Activated CD4-positive, alpha-beta T cell treated with anti-CD3 and anti-CD28 coated beads, Interleukin-2, amount 10 ng/mL, durations not matched to agents 24 days and 14 days (primary cell): ENCODE measurements around the gene RPS28. TPM values are rescaled to one million over a fixed set of nuclear protein-coding genes. Genes with fewer than 3 reads are reported as not detected.
"Not testable (repeated sequence)": the region's sequence is repeated elsewhere in the genome, so short reads cannot be mapped to it uniquely, and the experiment has no call there.

ENCODE experiments used
- DNase-seq: peaks from one replicate; pipeline ENCODE4 v3.0.0; 2022
- H3K27ac Mint-ChIP-seq: one replicate; pipeline ENCODE4 v1.8.0; 2022; ENCODE audit warnings: mild to moderate bottlenecking, mixed read lengths
- H3K27me3 Mint-ChIP-seq: one replicate; pipeline ENCODE4 v1.8.0; 2022; ENCODE audit warnings: mixed read lengths
- H3K36me3 Mint-ChIP-seq: one replicate; pipeline ENCODE4 v1.8.0; 2022; ENCODE audit warnings: low read depth, mild to moderate bottlenecking, mixed read lengths
- H3K4me1 Mint-ChIP-seq: one replicate; pipeline ENCODE4 v1.8.0; 2021; ENCODE audit warnings: mixed read lengths
- H3K4me3 Mint-ChIP-seq: one replicate; pipeline ENCODE4 v1.8.0; 2022; ENCODE audit warnings: mild to moderate bottlenecking, moderate library complexity, mixed read lengths
- H3K9me3 Mint-ChIP-seq: one replicate; pipeline ENCODE4 v1.8.0; 2021; ENCODE audit warnings: mixed read lengths
- intact Hi-C: fragments of 100-400 bp; cut with micrococcal nuclease; formaldehyde crosslinking; loops from one replicate; pipeline ENCODE4 v1.15.1; 2023
- total RNA-seq: library from RNA; stranded (reverse); gene quantifications from 2 replicates; pipeline ENCODE4 v1.2.3, GENCODE V29; 2022

RPS28 gene
- total RNA-seq, 1 donor from 2014 or later: 2,121 TPM

DNA sequence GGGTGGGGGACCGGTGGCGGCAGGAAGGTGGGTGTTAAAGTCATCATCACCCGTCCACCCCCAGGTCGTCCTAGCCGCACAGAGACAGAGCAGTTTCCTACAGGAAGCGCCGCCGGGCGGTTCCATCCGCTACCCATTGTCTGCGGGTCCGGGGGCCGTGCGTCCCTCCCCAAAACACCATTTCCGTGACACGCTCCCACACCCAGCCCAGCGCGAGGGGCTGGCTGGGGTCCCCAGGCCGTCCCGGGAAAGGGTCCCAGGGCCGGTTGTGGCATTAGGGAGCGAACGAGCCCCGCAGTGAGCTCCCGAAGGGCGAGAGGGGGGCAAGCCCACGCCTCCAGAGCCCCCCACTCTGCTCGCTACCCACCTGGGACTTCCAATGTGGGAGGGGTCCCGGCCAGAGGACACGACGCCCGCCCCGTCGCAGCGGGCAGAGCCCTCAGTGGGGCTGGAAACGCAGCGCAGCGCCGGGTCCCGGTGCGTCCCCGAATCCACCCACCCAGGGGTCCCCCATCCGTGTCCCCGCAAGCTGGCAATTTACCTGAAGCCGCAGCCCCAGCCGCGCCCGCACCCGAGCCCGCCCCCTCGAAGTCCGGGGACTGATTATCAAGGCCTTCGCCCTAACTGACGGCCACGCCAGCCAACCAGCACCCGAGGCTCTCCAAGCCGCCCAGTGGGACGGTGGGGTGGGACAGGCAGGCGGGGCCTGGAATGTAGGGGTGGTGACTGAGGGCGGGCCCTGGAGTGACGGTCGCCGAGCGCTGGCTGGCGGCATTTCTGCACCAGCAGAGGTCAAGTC, 21.6 kb downstream of the RPS28 start, which contains the start of gene KANK3:
KANK3 (minus strand) TSS at position 579 of the 799 bp plus-strand sequence. CDS start 5,434 bp downstream, outside the sequence.
- intact Hi-C loops: no loop called here
- Mint-ChIP-seq H3K4me1 (peaks cover 9% of the 10 kb centered on the region), H3K36me3 (no peaks in the 10 kb centered on the region), H3K9me3 (no peaks in the 10 kb centered on the region), H3K27me3 (peaks cover 31% of the 10 kb centered on the region), H3K27ac (peak within 1 kb of the TSS; percentile 20), H3K4me3 (peak within 1 kb of the TSS; percentile 76)
- DNase-seq: peak; percentile 96

DNA sequence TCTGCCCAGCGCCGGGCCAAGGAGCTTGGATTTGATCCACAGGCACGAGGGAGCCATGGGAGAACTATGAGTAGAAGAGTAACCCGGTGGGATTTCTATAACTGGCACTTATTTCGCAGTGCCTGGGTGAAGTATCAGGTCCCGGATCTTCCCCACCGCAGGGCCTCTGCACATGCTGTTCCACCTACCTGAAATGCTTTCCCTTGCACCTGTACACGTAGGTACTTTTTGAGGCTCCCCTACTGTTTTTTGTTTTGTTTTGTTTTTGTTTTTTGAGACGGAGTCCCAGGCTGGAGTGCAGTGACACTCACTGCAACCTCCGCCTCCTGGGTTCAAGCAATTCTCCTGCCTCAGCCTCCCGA, 22.2 kb downstream of the RPS28 start:
- H3K9me3 Mint-ChIP-seq: no peaks in the 10 kb centered on the region
- no peak for DNase-seq
- H3K27ac Mint-ChIP-seq: no peak overlapping the region
- no peaks in the 10 kb centered on the region for H3K36me3 Mint-ChIP-seq
- H3K4me3 Mint-ChIP-seq: peak overlapping the region; percentile 76
- H3K4me1 Mint-ChIP-seq: peaks cover 9% of the 10 kb centered on the region
- peaks cover 27% of the 10 kb centered on the region for H3K27me3 Mint-ChIP-seq
- intact Hi-C loops: no loop called here

- H3K4me3 Mint-ChIP-seq, H3K36me3 Mint-ChIP-seq, H3K4me1 Mint-ChIP-seq, DNase-seq, H3K9me3 Mint-ChIP-seq, H3K27ac Mint-ChIP-seq: not testable (repeated sequence)
- intact Hi-C loops: loop anchor here (5.0 kb wide), 2 partner anchors 158 to 228 kb away; partner anchors contain the start of gene MYO1F
- peaks cover 24% of the 10 kb centered on the region for H3K27me3 Mint-ChIP-seq
These were observed 28.5 kb downstream of the RPS28 start for GRCh38 chr19:8349629-8350372.

DNA sequence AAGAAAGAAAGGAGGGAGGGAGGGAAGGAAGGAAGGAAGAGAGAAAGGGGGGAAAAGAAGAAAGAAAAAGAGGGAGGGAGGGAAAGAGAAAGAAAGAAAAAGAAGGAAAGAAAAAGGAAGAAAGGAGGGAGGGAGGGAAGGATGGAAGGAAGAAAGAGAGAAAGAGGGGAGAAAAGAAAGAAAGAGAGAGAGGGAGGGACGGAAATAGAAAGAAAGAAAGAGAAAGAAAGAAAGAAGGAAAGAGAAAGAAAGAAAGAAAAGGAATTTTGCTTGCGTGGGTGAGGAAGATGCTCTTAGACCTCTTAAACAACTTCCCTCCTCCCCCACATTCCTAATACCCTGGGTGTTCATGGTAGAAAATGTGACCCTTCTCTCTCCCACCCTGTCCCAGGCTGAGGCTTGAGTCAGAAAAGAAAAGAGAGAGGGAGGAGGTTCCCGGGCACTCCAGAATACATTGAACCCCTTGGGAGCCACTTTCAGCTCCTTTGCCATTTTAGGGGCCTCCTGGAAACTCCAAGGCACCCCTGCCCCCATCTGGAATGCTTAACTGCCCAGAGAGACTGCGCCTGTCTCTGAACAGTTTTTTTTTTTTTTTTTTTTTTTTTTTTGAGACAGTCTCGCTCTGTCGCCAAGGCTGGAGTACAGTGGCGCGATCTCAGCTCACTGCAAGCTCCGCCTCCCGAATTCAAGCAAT, 31.0 kb downstream of the RPS28 start:
- peaks cover 13% of the 10 kb centered on the region for H3K4me1 Mint-ChIP-seq
- H3K27me3 Mint-ChIP-seq: peaks cover 23% of the 10 kb centered on the region
- H3K27ac Mint-ChIP-seq: no peak overlapping the region
- no peaks in the 10 kb centered on the region for H3K9me3 Mint-ChIP-seq
- intact Hi-C loops: loop anchor here (5.0 kb wide), 2 partner anchors 155 to 225 kb away; partner anchors contain the start of gene MYO1F
- H3K4me3 Mint-ChIP-seq: peak overlapping the region; percentile 19
- no peaks in the 10 kb centered on the region for H3K36me3 Mint-ChIP-seq
- no peak for DNase-seq

- not testable (repeated sequence) for H3K9me3 Mint-ChIP-seq, H3K27ac Mint-ChIP-seq, H3K36me3 Mint-ChIP-seq, DNase-seq, H3K4me3 Mint-ChIP-seq
- H3K4me1 Mint-ChIP-seq: peaks cover 13% of the 10 kb centered on the region
- peaks cover 23% of the 10 kb centered on the region for H3K27me3 Mint-ChIP-seq
- intact Hi-C loops: loop anchor here (5.0 kb wide), 2 partner anchors 154 to 224 kb away; partner anchors contain the start of gene MYO1F
These were observed 31.5 kb downstream of the RPS28 start for GRCh38 chr19:8352845-8353244.

GRCh38 chr19:8355631-8356402, 34.5 kb downstream of the RPS28 start:
- Mint-ChIP-seq H3K36me3 (no peaks in the 10 kb centered on the region), H3K4me3 (no peak overlapping the region)

GRCh38 chr19:8357007-8357521, 35.8 kb downstream of the RPS28 start:
- DNase-seq: no peak
- Mint-ChIP-seq H3K27me3 (peaks cover 5% of the 10 kb centered on the region), H3K4me1 (peaks cover 14% of the 10 kb centered on the region), H3K27ac (no peak overlapping the region), H3K4me3 (no peak overlapping the region), H3K9me3 (no peaks in the 10 kb centered on the region), H3K36me3 (no peaks in the 10 kb centered on the region)
- intact Hi-C loops: no loop called here

More at GRCh38 chr19:8355631-8356402, 34.5 kb downstream of the RPS28 start:
- no peak for DNase-seq
- Mint-ChIP-seq H3K9me3 (no peaks in the 10 kb centered on the region), H3K27me3 (peaks cover 15% of the 10 kb centered on the region), H3K27ac (no peak overlapping the region), H3K4me1 (peaks cover 13% of the 10 kb centered on the region)
- intact Hi-C loops: no loop called here

DNA sequence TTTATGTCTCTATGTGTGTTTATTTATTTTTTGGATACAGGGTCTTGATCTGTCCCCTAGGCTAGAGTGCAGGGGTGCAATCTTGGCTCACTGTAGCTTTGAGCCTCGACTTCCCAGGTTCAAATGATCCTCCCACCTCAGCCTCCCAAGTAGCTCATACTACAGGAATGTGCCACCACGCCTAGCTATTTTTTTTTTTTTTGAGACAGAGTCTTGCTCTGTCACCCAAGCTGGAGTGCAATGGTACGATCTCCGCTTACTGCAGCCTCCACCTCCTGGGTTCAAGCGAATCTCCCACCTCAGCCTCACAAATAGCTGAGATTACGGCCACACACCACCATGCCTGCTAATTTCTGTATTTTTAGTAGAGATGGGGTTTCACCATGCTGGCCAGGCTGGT, 37.7 kb downstream of the RPS28 start:
- H3K9me3 Mint-ChIP-seq: no peaks in the 10 kb centered on the region
- H3K27ac Mint-ChIP-seq: no peak overlapping the region
- DNase-seq: no peak
- no peaks in the 10 kb centered on the region for H3K36me3 Mint-ChIP-seq
- peaks cover 3% of the 10 kb centered on the region for H3K27me3 Mint-ChIP-seq
- H3K4me3 Mint-ChIP-seq: no peak overlapping the region
- H3K4me1 Mint-ChIP-seq: peaks cover 18% of the 10 kb centered on the region
- intact Hi-C loops: no loop called here

DNA sequence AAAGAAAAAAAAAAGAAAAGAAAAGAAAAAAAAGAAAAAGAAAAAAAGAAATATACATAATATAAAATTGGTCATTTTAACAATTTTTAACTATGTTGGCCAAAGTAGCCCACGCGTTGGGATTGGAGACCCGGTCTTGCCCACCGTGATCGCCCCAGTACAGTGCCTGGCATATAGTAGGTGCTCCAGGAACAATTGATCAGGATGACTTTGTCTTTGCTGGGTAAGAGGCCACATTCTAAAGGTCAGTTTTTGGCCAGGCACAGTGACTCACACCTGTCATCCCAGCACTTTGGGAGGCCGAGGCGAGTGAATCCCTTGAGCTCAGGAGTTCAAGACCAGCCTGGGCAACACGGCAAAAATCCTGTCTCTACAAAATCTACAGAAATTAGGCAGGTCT, 38.9 kb downstream of the RPS28 start:
- Mint-ChIP-seq H3K27ac (no peak overlapping the region), H3K36me3 (no peaks in the 10 kb centered on the region), H3K4me3 (no peak overlapping the region), H3K27me3 (peaks cover 3% of the 10 kb centered on the region), H3K4me1 (peaks cover 20% of the 10 kb centered on the region), H3K9me3 (no peaks in the 10 kb centered on the region)
- intact Hi-C loops: no loop called here
- no peak for DNase-seq

GRCh38 chr19:8361921-8362793, 40.9 kb downstream of the RPS28 start:
- intact Hi-C loops: no loop called here
- no peak overlapping the region for H3K27ac Mint-ChIP-seq
- no peaks in the 10 kb centered on the region for H3K9me3 Mint-ChIP-seq
- no peak for DNase-seq
- peaks cover 17% of the 10 kb centered on the region for H3K27me3 Mint-ChIP-seq
- H3K4me3 Mint-ChIP-seq: no peak overlapping the region
- H3K36me3 Mint-ChIP-seq: no peaks in the 10 kb centered on the region
- peaks cover 18% of the 10 kb centered on the region for H3K4me1 Mint-ChIP-seq

DNA sequence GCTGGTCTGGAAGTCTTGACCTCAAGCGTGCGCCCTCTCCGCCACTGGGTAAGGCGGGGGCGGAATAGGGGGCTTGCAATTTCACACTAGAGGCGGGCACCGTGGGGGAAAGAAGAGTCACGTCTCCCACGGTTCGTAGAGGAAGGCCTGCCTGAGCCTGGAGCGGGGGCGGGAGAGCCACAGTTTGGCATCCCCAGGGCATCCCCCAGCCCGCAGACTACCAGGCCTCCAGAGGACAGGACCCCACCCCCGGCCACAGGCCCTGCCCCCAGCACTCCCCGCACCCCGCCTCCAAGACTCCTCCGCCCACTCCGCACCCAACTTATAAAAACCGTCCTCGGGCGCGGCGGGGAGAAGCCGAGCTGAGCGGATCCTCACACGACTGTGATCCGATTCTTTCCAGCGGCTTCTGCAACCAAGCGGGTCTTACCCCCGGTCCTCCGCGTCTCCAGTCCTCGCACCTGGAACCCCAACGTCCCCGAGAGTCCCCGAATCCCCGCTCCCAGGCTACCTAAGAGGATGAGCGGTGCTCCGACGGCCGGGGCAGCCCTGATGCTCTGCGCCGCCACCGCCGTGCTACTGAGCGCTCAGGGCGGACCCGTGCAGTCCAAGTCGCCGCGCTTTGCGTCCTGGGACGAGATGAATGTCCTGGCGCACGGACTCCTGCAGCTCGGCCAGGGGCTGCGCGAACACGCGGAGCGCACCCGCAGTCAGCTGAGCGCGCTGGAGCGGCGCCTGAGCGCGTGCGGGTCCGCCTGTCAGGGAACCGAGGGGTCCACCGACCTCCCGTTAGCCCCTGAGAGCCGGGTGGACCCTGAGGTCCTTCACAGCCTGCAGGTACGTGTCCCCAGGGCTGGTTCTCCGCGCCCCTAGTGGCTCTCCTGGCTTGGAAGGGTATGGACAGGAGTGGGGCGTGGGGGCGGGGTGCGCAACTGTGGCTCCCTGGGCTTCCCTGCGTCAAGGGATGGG, 42.8 kb downstream of the RPS28 start, which contains the start of gene ANGPTL4:
ANGPTL4 (plus strand) TSS at position 353 of the 969 bp plus-strand sequence; CDS start at position 520, 167 bp downstream.
- Mint-ChIP-seq H3K4me3 (peak within 1 kb of the TSS; percentile 83), H3K9me3 (no peaks in the 10 kb centered on the region), H3K36me3 (peaks cover 1% of the 10 kb centered on the region), H3K27me3 (peaks cover 23% of the 10 kb centered on the region), H3K4me1 (peaks cover 22% of the 10 kb centered on the region), H3K27ac (peak within 1 kb of the TSS; percentile 64)
- peak; percentile 92 for DNase-seq
- intact Hi-C loops: loop anchor here (1.0 kb wide), 1 partner anchor 26 kb away; the partner anchor contains the start of gene RAB11B
